Kidney epithelial cell (primary cell): ENCODE results near the gene TBC1D22A. TPM values are rescaled to one million over a fixed set of nuclear protein-coding genes. Genes with fewer than 3 reads are reported as not detected.

Experiments used
- DNase-seq: peaks from one replicate; pipeline ENCODE4 v3.0.0-alpha.2; 2010; ENCODE audit warnings: low read depth
- H3K27me3 ChIP-seq: 2 replicates; pipeline ENCODE4 v1.6.0; 2011; ENCODE audit warnings: low read length; ENCODE audit not compliant: control insufficient read depth, insufficient read depth
- H3K36me3 ChIP-seq: 2 replicates; pipeline ENCODE4 v1.5.1; 2011; ENCODE audit warnings: low read length; ENCODE audit not compliant: control insufficient read depth, insufficient read depth
- H3K4me3 ChIP-seq: 2 replicates; pipeline ENCODE4 v1.5.1; 2011; ENCODE audit warnings: low read depth, mild to moderate bottlenecking, control low read depth, low read length
- total RNA-seq: library from RNA; depleted of rRNA; stranded (reverse); fragments of >200 nt; gene quantifications from 2 replicates; pipeline ENCODE4 v1.2.3, GENCODE V29; 2015
- TF ChIP-seq, protein P1 (sequence below): IDR thresholded peaks from 2 replicates; pipeline ENCODE4 v1.5.1; 2011; ENCODE audit warnings: mild to moderate bottlenecking, moderate library complexity, low read length, control low read depth, inconsistent platforms; ENCODE audit not compliant: insufficient read depth, poor library complexity, severe bottlenecking

TBC1D22A gene
- total RNA-seq, 1 donor from 2014 or later: 25.7 TPM

- Histone ChIP-seq H3K4me3 (peak overlapping the region; percentile 72), H3K27me3 (no peaks in the 10 kb centered on the region), H3K36me3 (no peaks in the 10 kb centered on the region)
- DNase-seq: peak; percentile 77
- TF ChIP-seq, protein P1, sequence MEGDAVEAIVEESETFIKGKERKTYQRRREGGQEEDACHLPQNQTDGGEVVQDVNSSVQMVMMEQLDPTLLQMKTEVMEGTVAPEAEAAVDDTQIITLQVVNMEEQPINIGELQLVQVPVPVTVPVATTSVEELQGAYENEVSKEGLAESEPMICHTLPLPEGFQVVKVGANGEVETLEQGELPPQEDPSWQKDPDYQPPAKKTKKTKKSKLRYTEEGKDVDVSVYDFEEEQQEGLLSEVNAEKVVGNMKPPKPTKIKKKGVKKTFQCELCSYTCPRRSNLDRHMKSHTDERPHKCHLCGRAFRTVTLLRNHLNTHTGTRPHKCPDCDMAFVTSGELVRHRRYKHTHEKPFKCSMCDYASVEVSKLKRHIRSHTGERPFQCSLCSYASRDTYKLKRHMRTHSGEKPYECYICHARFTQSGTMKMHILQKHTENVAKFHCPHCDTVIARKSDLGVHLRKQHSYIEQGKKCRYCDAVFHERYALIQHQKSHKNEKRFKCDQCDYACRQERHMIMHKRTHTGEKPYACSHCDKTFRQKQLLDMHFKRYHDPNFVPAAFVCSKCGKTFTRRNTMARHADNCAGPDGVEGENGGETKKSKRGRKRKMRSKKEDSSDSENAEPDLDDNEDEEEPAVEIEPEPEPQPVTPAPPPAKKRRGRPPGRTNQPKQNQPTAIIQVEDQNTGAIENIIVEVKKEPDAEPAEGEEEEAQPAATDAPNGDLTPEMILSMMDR: peak; percentile 75
Measured at GRCh38 chr22:46739094-46739870, 23.2 kb upstream of the TBC1D22A start.

- Histone ChIP-seq H3K4me3 (no peak overlapping the region), H3K27me3 (peaks cover under 1% of the 10 kb centered on the region), H3K36me3 (no peaks in the 10 kb centered on the region)
- no peak for DNase-seq
- TF ChIP-seq, protein P1: no peak
Measured at GRCh38 chr22:46740910-46741780, 21.3 kb upstream of the TBC1D22A start.

DNA sequence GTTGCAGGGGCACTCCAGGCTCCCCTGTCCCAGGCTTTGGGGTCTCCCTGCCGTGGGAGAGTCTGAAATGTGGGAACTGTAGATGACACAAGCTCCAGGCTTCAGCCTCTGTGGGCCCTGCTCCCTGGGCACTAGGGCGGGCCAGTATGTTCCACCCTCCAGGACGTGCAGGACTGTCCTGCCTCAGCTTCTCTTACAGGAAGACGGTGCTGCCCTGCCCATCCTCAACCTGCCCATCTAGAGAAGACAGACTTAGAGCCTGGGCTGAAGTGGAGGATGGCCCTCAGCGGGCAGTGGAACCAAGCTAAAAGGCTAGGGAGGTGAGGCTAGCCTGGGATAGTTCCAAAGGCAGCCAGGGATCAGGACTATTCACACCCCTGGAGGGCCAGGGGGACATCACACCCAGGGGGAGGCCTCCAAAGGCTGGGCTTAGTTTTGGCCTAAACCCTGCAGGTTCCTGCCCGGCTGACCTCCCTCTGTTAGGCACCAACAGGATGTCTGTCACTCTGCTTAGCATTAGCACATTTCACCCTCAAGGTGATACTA lies 20.4 kb upstream of the TBC1D22A start:
- Histone ChIP-seq H3K36me3 (no peaks in the 10 kb centered on the region), H3K27me3 (peaks cover 6% of the 10 kb centered on the region), H3K4me3 (no peak overlapping the region)
- DNase-seq: no peak
- TF ChIP-seq, protein P1: no peak

DNA sequence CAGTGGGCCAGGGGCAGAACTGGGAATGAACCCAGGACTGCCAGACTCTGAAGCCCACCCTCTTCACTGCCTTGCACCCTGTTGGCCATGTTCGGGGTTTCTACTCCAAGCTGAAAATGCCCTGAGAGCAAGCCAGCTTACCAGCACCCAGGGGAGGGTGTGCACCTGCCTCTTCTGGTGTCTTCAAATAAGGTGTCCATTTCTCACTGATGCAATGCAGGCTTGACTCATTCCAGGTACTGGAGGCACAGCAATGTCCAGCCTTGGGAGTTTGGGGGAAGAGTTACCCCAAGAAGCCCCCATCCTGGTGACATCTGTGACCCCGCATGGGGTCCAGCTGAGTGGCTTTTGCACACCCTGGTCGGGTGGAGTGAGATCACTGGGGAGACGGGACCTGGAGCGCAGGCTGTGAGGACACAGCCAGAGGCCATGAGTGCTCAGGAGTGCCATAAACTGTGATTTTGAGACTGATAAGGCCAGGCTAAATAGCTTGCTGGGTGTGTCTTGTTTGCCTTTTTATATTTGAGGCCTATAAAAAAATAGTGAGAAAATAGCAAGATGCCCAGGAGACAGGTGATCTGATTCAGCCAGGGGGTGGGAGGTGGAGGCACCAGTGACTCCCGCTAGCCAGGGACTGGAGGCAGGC lies 19.8 kb upstream of the TBC1D22A start:
- no peak overlapping the region for H3K4me3 ChIP-seq
- DNase-seq: no peak
- H3K27me3 ChIP-seq: peaks cover 6% of the 10 kb centered on the region
- H3K36me3 ChIP-seq: no peaks in the 10 kb centered on the region
- TF ChIP-seq, protein P1: no peak

- no peaks in the 10 kb centered on the region for H3K36me3 ChIP-seq
- no peak overlapping the region for H3K4me3 ChIP-seq
- TF ChIP-seq, protein P1: no peak
- DNase-seq: no peak
- H3K27me3 ChIP-seq: peaks cover 6% of the 10 kb centered on the region
Measured at GRCh38 chr22:46744581-46744980, 17.9 kb upstream of the TBC1D22A start.
